BE2C (cell line): ENCODE data around the gene IFT81.

Experiments used
- DNase-seq: peaks from one replicate; pipeline ENCODE4 v3.0.0-alpha.2; 2020
- H3K27me3 ChIP-seq: fragments of 250-450 bp; sonication (Bioruptor Pico); 2 replicates; pipeline ENCODE4 v1.5.1; 2020; ENCODE audit warnings: mild to moderate bottlenecking
- H3K36me3 ChIP-seq: fragments of 250-450 bp; sonication (Bioruptor Pico); 2 replicates; pipeline ENCODE4 v1.5.1; 2020; ENCODE audit warnings: mild to moderate bottlenecking
- H3K4me1 ChIP-seq: fragments of 250-450 bp; sonication (Bioruptor Pico); 2 replicates; pipeline ENCODE4 v1.5.1; 2020
- H3K4me3 ChIP-seq: 2 replicates; pipeline ENCODE4 v1.5.1; 2011; ENCODE audit warnings: low read depth, low read length
- H3K9me3 ChIP-seq: fragments of 250-450 bp; sonication (Bioruptor Pico); 2 replicates; pipeline ENCODE4 v1.5.1; 2020
- CTCF ChIP-seq: IDR thresholded peaks from 2 replicates; pipeline ENCODE4 v1.5.1; 2012; ENCODE audit warnings: mild to moderate bottlenecking, low read depth, low read length

The IFT81 gene

GRCh38 chr12:110245369-110245772 is 121.2 kb downstream of the IFT81 start:
- peak; percentile 38 for DNase-seq
- TF ChIP-seq CTCF: peak; percentile 52
- H3K4me1 ChIP-seq: peaks cover 8% of the 10 kb centered on the region
- no peaks in the 10 kb centered on the region for H3K9me3 ChIP-seq
- H3K27me3 ChIP-seq: no peaks in the 10 kb centered on the region
- no peak overlapping the region for H3K4me3 ChIP-seq
- H3K36me3 ChIP-seq: no peaks in the 10 kb centered on the region

- TF ChIP-seq CTCF: no peak
- H3K4me1 ChIP-seq: peaks cover 8% of the 10 kb centered on the region
Measured at GRCh38 chr12:110246636-110247339, 122.6 kb downstream of the IFT81 start.

GRCh38 chr12:110247340-110248095 is 123.4 kb downstream of the IFT81 start:
- no peaks in the 10 kb centered on the region for H3K36me3 ChIP-seq
- H3K4me1 ChIP-seq: peaks cover 9% of the 10 kb centered on the region
- no peak overlapping the region for H3K4me3 ChIP-seq
- no peaks in the 10 kb centered on the region for H3K9me3 ChIP-seq
- DNase-seq: peak; percentile 46
- no peaks in the 10 kb centered on the region for H3K27me3 ChIP-seq
- no peak for TF ChIP-seq CTCF

More at GRCh38 chr12:110246636-110247339, 122.6 kb downstream of the IFT81 start:
- Histone ChIP-seq H3K4me3 (no peak overlapping the region), H3K9me3 (no peaks in the 10 kb centered on the region), H3K27me3 (no peaks in the 10 kb centered on the region), H3K36me3 (no peaks in the 10 kb centered on the region)
- no peak for DNase-seq

GRCh38 chr12:110248096-110248447 is 123.9 kb downstream of the IFT81 start:
- no peak overlapping the region for H3K4me3 ChIP-seq
- H3K36me3 ChIP-seq: no peaks in the 10 kb centered on the region
- no peak for DNase-seq
- H3K27me3 ChIP-seq: no peaks in the 10 kb centered on the region
- no peak for TF ChIP-seq CTCF
- H3K9me3 ChIP-seq: no peaks in the 10 kb centered on the region
- peaks cover 11% of the 10 kb centered on the region for H3K4me1 ChIP-seq

GRCh38 chr12:110249105-110249504 is 124.9 kb downstream of the IFT81 start:
- TF ChIP-seq CTCF: no peak
- no peak for DNase-seq
- H3K36me3 ChIP-seq: no peaks in the 10 kb centered on the region
- H3K9me3 ChIP-seq: no peaks in the 10 kb centered on the region
- no peaks in the 10 kb centered on the region for H3K27me3 ChIP-seq
- no peak overlapping the region for H3K4me3 ChIP-seq
- H3K4me1 ChIP-seq: peaks cover 11% of the 10 kb centered on the region

- no peak for DNase-seq
- peaks cover 11% of the 10 kb centered on the region for H3K4me1 ChIP-seq
- no peaks in the 10 kb centered on the region for H3K36me3 ChIP-seq
- H3K27me3 ChIP-seq: no peaks in the 10 kb centered on the region
- TF ChIP-seq CTCF: no peak
- H3K9me3 ChIP-seq: no peaks in the 10 kb centered on the region
- H3K4me3 ChIP-seq: no peak overlapping the region
Measured at GRCh38 chr12:110249716-110250225, 125.6 kb downstream of the IFT81 start.
